Mesodermal cell (in vitro differentiated cells): ENCODE measurements around the gene BRSK1.

ENCODE experiments used
- H3K27ac ChIP-seq: 2 replicates; pipeline ENCODE4 v1.7.0; 2013; ENCODE audit warnings: mild to moderate bottlenecking, low read depth, low read length, moderate library complexity; ENCODE audit not compliant: severe bottlenecking
- H3K36me3 ChIP-seq: 2 replicates; pipeline ENCODE4 v1.7.1; 2013; ENCODE audit warnings: mild to moderate bottlenecking, low read length, moderate library complexity; ENCODE audit not compliant: control insufficient read depth, insufficient read depth
- H3K4me1 ChIP-seq: one replicate; pipeline ENCODE4 v1.7.1; 2013; ENCODE audit warnings: mild to moderate bottlenecking, low read length; ENCODE audit not compliant: insufficient read depth, control insufficient read depth, poor library complexity, severe bottlenecking
- H3K4me3 ChIP-seq: 2 replicates; pipeline ENCODE4 v1.7.0; 2013; ENCODE audit warnings: low read length, control low read depth, mild to moderate bottlenecking; ENCODE audit not compliant: insufficient read depth, poor library complexity, severe bottlenecking; ENCODE audit errors: extremely low read depth
- H3K9me3 ChIP-seq: 2 replicates; pipeline ENCODE4 v1.7.1; 2013; ENCODE audit warnings: mild to moderate bottlenecking, low read length, moderate library complexity; ENCODE audit not compliant: control insufficient read depth
- WGBS, 2 experiments: methylation state at CpG; one replicate each; pipeline ENCODE4 v1.1.5; 2013; ENCODE audit warnings: missing lambda C conversion rate in 2 of 2; ENCODE audit not compliant: insufficient coverage in 2 of 2; 5-methylcytosine and 5-hydroxymethylcytosine counted together

The BRSK1 gene

DNA sequence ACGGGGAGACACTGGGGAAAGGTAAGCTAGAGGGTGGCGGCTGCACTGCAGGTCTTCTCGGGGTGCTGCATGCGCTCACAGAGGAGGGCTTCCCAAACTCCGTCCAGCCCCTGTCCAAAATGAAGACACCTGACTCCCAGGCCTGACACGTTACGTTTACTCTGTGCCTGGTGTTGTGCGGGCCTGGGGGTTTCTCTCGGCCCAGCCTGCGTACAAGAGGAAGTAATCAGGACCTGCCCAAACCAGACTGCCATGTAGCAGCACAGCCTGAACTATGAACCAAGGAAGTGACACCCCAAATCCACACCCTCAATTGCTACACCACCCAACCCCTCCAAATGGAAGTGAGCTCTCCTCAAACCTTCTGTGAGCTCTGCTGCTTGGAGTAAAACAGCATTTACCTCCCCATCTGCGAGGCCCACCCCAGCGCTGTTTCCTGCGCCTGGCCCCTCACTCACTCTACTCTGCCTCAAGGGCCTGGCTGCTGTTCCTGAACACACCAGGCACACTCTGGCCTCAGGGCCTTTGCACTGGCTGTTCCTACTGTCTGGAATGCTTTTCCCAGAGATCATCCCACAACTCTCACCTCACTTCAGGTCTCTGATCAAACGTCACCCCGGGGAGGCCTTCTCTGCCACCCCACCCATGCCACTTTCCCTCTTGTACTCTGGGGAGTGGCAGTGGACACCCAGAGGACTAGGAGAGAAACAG lies 6.9 kb upstream of the BRSK1 start:
- H3K36me3 ChIP-seq, result peaks cover 44% of the 10 kb centered on the region
- no peak overlapping the region for H3K27ac ChIP-seq
- H3K4me3 ChIP-seq, result no peak overlapping the region
- WGBS, 2 experiments, result 96 to 98% methylated on average over 13 of the region's 15 CpGs
- peaks cover 4% of the 10 kb centered on the region for H3K4me1 ChIP-seq
- H3K9me3 ChIP-seq, result no peaks in the 10 kb centered on the region

DNA sequence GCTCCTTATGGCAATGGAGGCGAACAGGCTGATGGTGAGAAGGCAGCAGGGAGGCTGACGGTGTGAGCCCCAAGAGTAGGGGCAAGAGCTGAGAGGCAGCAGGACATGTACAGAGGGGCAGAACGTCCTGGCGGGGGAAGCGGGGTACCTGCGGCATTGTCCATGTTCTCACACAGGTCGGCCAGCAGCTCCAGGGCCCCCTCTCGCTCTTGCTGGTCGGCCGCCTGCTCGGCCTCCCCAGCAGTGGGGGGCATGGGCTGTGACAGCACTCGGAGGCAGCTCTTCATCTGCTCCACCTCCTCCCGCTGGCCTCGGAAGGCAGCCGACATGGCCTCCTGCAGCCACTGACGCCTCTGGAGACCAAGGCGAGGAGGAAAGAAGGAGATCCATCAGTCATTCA lies 6.3 kb upstream of the BRSK1 start:
- peaks cover 4% of the 10 kb centered on the region for H3K4me1 ChIP-seq
- no peak overlapping the region for H3K4me3 ChIP-seq
- H3K36me3 ChIP-seq, result peaks cover 38% of the 10 kb centered on the region
- WGBS, 2 experiments, result 85 to 89% methylated on average over 11 to 17 of the region's 17 CpGs
- no peak overlapping the region for H3K27ac ChIP-seq
- no peaks in the 10 kb centered on the region for H3K9me3 ChIP-seq

DNA sequence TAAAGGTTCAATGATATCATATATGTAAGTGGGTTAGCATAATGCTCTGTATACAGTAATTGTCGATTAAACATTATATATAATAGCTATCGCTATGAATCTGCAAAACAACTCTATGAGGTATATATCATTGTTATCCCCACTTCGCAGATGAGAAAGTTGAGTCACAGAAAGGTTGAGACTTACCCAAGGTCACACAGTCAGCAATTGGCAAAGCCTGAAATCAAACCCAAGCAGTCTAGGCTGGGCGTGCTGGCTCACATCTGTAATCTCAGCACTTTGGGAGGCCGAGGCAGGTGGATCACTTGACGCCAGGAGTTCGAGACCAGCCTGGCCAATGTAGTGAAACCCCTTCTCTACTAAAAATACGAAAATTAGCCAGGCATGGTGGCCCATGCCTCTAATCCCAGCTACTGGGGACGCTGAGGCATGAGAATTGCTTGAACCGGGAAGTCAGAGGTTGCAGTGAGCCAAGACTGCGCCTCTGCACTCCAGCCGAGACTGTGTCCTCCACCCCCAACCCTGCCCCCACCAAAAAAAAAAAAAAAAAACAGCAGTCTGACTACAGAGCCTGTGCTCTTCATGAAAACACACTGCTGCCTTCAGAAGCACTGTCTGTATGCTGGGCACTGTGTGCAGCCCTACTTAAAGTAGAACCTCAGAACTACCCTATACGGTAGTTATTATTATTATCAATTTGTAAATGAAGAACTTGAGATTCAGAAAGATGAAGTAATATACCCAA lies 5.2 kb upstream of the BRSK1 start:
- H3K4me1 ChIP-seq, result peaks cover 4% of the 10 kb centered on the region
- H3K9me3 ChIP-seq, result no peaks in the 10 kb centered on the region
- peak overlapping the region; percentile 61 for H3K4me3 ChIP-seq
- peaks cover 30% of the 10 kb centered on the region for H3K36me3 ChIP-seq
- WGBS, 2 experiments, result 90 to 94% methylated on average over 10 of the region's 13 CpGs
- H3K27ac ChIP-seq, result no peak overlapping the region

DNA sequence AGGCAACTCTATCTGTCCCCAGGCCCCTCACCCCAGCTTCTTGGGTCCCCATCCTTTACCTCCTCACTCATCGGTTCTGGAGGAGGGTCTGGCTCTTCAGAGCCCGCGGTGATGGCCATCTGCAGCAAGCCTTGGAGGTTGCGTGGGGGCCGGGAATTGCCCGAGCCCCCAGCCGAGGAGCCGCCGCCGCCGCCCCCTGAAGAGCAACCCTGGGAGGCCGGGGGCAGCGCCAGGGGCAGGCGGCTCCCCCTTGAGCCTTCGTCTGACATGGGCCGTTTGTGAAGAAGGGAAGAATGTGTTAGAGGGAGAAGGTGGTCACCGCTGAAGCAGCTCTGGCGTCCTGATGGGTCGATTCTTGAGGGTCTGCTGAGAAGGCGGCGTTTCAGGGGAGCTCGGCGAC lies 4.5 kb upstream of the BRSK1 start:
- 1 to 2% methylated on average over 18 to 22 of the region's 23 CpGs for WGBS, 2 experiments
- peaks cover 4% of the 10 kb centered on the region for H3K4me1 ChIP-seq
- no peaks in the 10 kb centered on the region for H3K9me3 ChIP-seq
- H3K27ac ChIP-seq, result peak overlapping the region; percentile 85
- H3K4me3 ChIP-seq, result peak overlapping the region; percentile 61
- H3K36me3 ChIP-seq, result peaks cover 25% of the 10 kb centered on the region

DNA sequence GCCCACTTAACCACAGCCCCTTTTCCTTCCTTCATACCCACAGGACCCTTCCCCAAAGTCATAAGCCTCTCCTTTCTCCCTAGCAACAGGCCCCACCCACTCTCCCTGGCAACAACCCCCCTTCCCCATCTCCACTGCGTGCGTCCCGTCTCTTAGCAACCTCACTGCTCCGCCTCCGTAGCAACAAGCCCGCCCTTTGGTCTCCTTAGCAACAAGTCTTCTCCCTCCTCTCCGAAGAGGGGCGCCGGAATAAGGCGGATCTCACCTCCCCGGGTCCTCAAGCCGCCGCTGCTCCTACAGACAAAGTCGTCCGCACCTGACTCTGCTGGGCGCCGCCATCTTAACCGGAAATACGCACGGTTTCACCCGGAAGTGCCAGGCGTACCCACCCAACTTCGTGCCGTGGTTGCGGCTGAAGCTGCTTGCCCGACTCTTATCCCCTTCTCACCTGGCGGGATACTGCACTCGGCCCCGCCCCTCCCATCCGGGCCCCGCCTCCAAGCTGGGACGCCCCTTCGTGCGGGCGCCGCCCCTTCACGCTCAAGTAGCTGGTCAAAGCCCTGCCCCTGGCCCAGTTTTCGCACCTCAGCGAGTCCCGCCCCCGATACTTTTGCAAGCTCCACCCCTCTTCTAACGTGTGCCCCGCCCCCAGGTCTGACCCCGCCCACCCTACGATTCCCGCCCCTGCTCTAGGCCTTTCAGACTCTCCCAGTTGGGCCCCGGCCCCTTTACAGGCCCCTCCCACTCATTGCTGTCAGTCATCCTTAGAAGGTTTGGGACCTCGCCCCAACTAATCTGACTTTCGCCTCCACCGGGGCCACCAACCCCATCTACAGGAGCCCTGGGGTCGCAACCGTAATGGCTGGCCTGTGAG lies 3.8 kb upstream of the BRSK1 start, which contains the start of gene HSPBP1:
Gene HSPBP1, minus strand, starts transcription at position 341 of the 874 bp plus-strand sequence. CDS start 502 bp downstream, outside the sequence.
- 3 to 6% methylated on average over 34 to 50 of the region's 52 CpGs for whole genome bisulfite sequencing, 2 experiments
- Histone ChIP-seq H3K36me3 (peaks cover 20% of the 10 kb centered on the region), H3K4me3 (peak within 1 kb of the TSS; percentile 61), H3K9me3 (no peaks in the 10 kb centered on the region), H3K27ac (peak within 1 kb of the TSS; percentile 85), H3K4me1 (peaks cover 7% of the 10 kb centered on the region)

DNA sequence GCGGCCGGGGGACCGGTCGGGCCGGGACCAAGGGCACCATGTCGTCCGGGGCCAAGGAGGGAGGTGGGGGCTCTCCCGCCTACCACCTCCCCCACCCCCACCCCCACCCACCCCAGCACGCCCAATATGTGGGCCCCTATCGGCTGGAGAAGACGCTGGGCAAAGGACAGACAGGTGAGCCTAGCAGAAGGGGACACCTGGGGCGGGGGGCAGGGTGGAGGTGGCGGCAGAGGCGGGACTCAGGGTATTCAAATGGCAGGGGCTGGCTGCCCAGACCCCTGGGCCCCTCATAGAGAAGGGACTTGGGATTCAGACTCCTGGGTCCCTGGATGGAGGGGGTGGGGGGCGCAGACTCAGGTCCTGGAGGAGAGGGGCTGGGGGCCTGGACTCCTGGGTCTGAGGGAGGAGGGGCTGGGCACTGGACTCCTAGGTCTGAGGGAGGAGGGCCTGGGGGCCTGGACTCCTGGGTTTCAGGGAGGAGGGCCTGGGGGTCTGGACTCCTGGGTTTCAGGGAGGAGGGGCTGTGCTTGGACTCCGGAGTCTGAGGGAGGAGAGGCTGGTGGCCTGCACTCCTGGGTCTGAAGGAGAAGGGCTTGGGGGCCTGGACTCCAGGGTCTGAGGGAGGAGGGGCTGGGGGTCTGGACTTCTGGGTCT lies 735 bp downstream of the BRSK1 start:
- WGBS, 2 experiments, result 21 to 30% methylated on average over 2 to 4 of the region's 16 CpGs
- H3K36me3 ChIP-seq, result peaks cover 30% of the 10 kb centered on the region
- H3K4me3 ChIP-seq, result peak overlapping the region; percentile 50
- peaks cover 14% of the 10 kb centered on the region for H3K4me1 ChIP-seq
- H3K27ac ChIP-seq, result peak overlapping the region; percentile 5
- no peaks in the 10 kb centered on the region for H3K9me3 ChIP-seq

DNA sequence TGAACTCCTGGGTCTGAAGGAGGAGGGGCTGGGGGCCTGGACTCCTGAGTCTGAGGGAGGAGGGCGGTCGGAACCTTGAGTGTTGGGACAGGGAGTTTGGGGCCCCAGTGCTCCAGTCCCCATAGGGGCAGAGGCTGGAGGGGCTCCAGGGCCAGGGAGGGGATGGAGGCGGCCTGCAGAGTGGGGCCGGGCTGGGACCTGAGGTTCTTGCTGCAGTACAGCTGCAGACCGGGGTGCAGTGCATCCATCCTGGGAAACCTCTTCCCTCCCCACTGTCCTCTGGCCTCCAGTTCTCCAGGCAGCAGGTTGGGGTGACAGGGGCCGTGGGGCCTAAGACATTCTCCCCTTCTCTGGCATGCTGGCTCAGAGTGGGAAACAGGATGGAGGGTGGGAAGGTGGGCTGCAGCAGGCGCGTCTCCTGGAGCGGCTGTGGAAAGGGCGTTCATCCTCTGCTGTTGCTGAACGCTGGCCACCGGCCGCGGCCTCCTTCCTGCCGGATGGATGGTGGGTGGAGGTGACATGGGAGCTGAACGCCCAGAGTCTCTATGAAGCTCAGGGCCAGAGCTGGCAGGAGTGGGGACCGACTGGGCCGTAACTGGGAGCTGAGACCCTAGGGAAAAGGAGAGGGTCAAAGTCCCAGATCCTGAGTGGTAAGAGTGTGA lies 1.6 kb downstream of the BRSK1 start:
- H3K4me3 ChIP-seq, result peak overlapping the region; percentile 50
- WGBS, 2 experiments, result 71 to 75% methylated on average over 10 to 15 of the region's 18 CpGs

DNA sequence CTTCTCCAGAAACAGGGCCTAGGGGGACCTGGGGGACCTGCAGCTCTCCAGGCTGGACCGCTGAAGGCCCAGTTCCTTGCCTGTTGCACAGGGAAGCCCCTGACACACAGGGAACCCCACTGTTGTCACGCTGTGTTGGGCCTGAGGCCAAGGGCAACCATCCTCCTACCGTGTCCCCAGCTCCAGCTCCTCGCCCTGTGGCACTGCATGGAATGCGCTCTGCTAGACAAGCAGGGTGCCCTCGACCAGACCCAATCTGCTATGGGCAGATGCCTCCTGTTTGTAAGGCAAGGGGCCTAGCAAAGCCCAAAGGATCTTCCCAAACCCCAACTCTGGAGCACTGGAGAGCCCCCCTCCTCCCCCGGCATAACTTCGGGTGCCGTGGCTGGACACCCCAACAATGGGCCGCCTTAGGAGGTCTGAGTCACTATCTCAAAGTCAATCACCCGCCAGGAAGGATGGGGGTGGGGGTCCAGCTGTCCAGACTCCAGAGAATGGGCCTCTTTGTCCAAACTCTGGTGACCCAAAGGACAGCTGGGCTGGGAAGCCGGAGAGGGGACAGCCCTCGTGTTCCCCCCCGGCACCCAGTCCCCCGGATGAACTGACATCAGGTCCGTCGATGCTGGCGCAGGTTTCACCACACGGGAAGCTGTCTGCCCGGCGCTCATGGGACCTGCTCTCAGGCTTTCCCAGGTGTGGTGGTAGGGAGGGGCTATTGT lies 3.7 kb downstream of the BRSK1 start:
- Histone ChIP-seq H3K9me3 (no peaks in the 10 kb centered on the region), H3K36me3 (peaks cover 46% of the 10 kb centered on the region), H3K4me1 (peaks cover 10% of the 10 kb centered on the region), H3K27ac (no peak overlapping the region), H3K4me3 (no peak overlapping the region)
- 95 to 97% methylated on average over 13 to 18 of the region's 21 CpGs for WGBS, 2 experiments

More for the DNA sequence above, 1.6 kb downstream of the BRSK1 start:
- Histone ChIP-seq H3K27ac (peak overlapping the region; percentile 16), H3K4me1 (peaks cover 14% of the 10 kb centered on the region), H3K36me3 (peaks cover 37% of the 10 kb centered on the region), H3K9me3 (no peaks in the 10 kb centered on the region)

DNA sequence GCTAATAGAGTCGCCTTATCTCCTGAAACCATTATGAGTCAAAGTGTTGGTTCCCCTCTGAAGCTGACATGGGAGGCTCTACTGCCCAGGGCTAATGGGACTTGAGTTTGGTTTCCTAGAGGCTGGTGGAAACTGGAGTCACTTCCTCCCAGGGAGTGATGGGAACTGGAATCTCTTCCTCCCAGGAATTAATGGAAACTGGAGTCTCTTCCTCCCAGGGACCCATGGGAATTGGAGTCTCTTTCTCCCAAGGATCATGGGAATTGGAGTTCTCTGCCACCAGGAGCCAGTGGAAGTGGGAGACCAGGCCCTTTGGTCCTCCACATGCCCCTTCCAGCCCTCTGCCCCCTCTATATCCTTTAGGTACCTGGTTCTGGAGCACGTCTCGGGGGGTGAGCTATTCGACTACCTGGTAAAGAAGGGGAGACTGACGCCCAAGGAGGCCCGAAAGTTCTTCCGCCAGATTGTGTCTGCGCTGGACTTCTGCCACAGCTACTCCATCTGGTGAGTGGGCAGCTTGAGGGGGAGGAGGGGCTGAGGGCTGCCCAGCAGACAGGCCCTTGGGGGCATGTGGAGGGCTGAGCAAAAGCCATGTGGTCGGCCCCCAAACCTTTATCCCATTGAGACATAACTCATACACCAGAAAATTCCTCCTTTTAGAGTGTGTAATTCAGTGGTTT lies 5.5 kb downstream of the BRSK1 start:
- peaks cover 10% of the 10 kb centered on the region for H3K4me1 ChIP-seq
- 97 to 100% methylated on average over 1 to 6 of the region's 9 CpGs for WGBS, 2 experiments
- H3K27ac ChIP-seq, result no peak overlapping the region
- no peaks in the 10 kb centered on the region for H3K9me3 ChIP-seq
- H3K36me3 ChIP-seq, result peaks cover 55% of the 10 kb centered on the region
- H3K4me3 ChIP-seq, result no peak overlapping the region
